Measurements from ENCODE around the gene BCAT1. TPM values are rescaled to one million over a fixed set of nuclear protein-coding genes. Genes with fewer than 3 reads are reported as not detected.

Gene BCAT1
- polyA plus RNA-seq, 1 experiment = 61.1 TPM

GRCh38 chr12:24898606-24899005, 50.3 kb downstream of the BCAT1 start:
- H3K27ac ChIP-seq (ENCODE audit: low read depth, low read length) = no peak overlapping the region
- POLR2A ChIA-PET = interaction anchor here (1.2 kb wide), 1 partner anchor 60 kb away, joined by 4 read pairs; no protein-coding TSS in a partner anchor
- no peak for TF ChIP-seq CTCF (IDR thresholded peaks at IDR 0.05; ENCODE audit: low read depth, low read length)

GRCh38 chr12:24898185-24898584, 50.7 kb downstream of the BCAT1 start:
- DNase-seq (ENCODE audit: low read depth, low spot score) = no peak
- CTCF ChIA-PET = no interaction called here
- POLR2A ChIA-PET = interaction anchor here (0.7 to 1.2 kb wide), 2 partner anchors 8 to 60 kb away, joined by 3 to 4 read pairs; no protein-coding TSS in a partner anchor
- H3K4me3 ChIP-seq (ENCODE audit: low read depth, low read length) = no peak overlapping the region
- H3K27me3 ChIP-seq (ENCODE audit: control insufficient read depth, insufficient read depth, low read length) = no peaks in the 10 kb centered on the region
- H3K9me3 ChIP-seq (ENCODE audit: control insufficient read depth, insufficient read depth, low read length) = no peaks in the 10 kb centered on the region; the same call in 1 of the 2 replicates
- no peak overlapping the region for H3K27ac ChIP-seq (ENCODE audit: low read depth, low read length)
- TF ChIP-seq CTCF (IDR thresholded peaks at IDR 0.05; ENCODE audit: low read depth, low read length) = no peak

More at GRCh38 chr12:24898606-24899005, 50.3 kb downstream of the BCAT1 start:
- DNase-seq (ENCODE audit: low read depth, low spot score) = no peak
- Histone ChIP-seq H3K4me3 (ENCODE audit: low read depth, low read length) (no peak overlapping the region), H3K9me3 (ENCODE audit: control insufficient read depth, insufficient read depth, low read length) (no peaks in the 10 kb centered on the region; the same call in 1 of the 2 replicates), H3K27me3 (ENCODE audit: control insufficient read depth, insufficient read depth, low read length) (no peaks in the 10 kb centered on the region)
- CTCF ChIA-PET = interaction anchor here (0.5 kb wide), 1 partner anchor 60 kb away, joined by 4 read pairs; no protein-coding TSS in a partner anchor

GRCh38 chr12:24896171-24896570, 52.7 kb downstream of the BCAT1 start:
- CTCF ChIA-PET = interaction anchor here (0.7 to 1.7 kb wide), 2 partner anchors 10 to 44 kb away, joined by 3 to 4 read pairs; no protein-coding TSS in a partner anchor

GRCh38 chr12:24895612-24896011, 53.3 kb downstream of the BCAT1 start:
- Histone ChIP-seq H3K27me3 (ENCODE audit: control insufficient read depth, insufficient read depth, low read length) (no peaks in the 10 kb centered on the region), H3K27ac (ENCODE audit: low read depth, low read length) (no peak overlapping the region), H3K4me3 (ENCODE audit: low read depth, low read length) (no peak overlapping the region), H3K9me3 (ENCODE audit: control insufficient read depth, insufficient read depth, low read length) (no peaks in the 10 kb centered on the region)
- TF ChIP-seq CTCF (IDR thresholded peaks at IDR 0.05; ENCODE audit: low read depth, low read length) = no peak
- CTCF ChIA-PET = interaction anchor here (0.7 to 1.7 kb wide), 2 partner anchors 10 to 43 kb away, joined by 3 to 4 read pairs; no protein-coding TSS in a partner anchor
- DNase-seq (ENCODE audit: low read depth, low spot score) = no peak
- POLR2A ChIA-PET = interaction anchor here (0.7 kb wide), 1 partner anchor 55 kb away, joined by 3 read pairs; no protein-coding TSS in a partner anchor

More at GRCh38 chr12:24896171-24896570, 52.7 kb downstream of the BCAT1 start:
- Histone ChIP-seq H3K27ac (ENCODE audit: low read depth, low read length) (peak overlapping the region; percentile 22), H3K9me3 (ENCODE audit: control insufficient read depth, insufficient read depth, low read length) (no peaks in the 10 kb centered on the region), H3K4me3 (ENCODE audit: low read depth, low read length) (no peak overlapping the region), H3K27me3 (ENCODE audit: control insufficient read depth, insufficient read depth, low read length) (no peaks in the 10 kb centered on the region)
- TF ChIP-seq CTCF (IDR thresholded peaks at IDR 0.05; ENCODE audit: low read depth, low read length) = no peak
- POLR2A ChIA-PET = no interaction called here
- DNase-seq (ENCODE audit: low read depth, low spot score) = no peak

GRCh38 chr12:24894879-24895278, 54.0 kb downstream of the BCAT1 start:
- Histone ChIP-seq H3K4me3 (ENCODE audit: low read depth, low read length) (no peak overlapping the region), H3K27me3 (ENCODE audit: control insufficient read depth, insufficient read depth, low read length) (no peaks in the 10 kb centered on the region), H3K27ac (ENCODE audit: low read depth, low read length) (no peak overlapping the region), H3K9me3 (ENCODE audit: control insufficient read depth, insufficient read depth, low read length) (no peaks in the 10 kb centered on the region)
- ChIA-PET POLR2A (no interaction called here), CTCF (interaction anchor here (0.9 to 1.7 kb wide), 2 partner anchors 43 to 236 kb away, joined by 3 to 4 read pairs; no protein-coding TSS in a partner anchor)
- DNase-seq (ENCODE audit: low read depth, low spot score) = no peak
- TF ChIP-seq CTCF (IDR thresholded peaks at IDR 0.05; ENCODE audit: low read depth, low read length) = no peak
